ENCODE data around the gene TLCD1.
A peak's percentile ranks its signal among the peaks of the same experiment; 100 is the strongest.

Gene TLCD1

GRCh38 chr17:28726226-28726626 is at the start of gene TLCD1:
Gene TLCD1, minus strand, starts transcription at chr17:28726233. Its CDS starts 136 bp downstream, at chr17:28726097.
- peak; percentile 35 for DNase-seq (ENCODE audit: low read depth)
- H3K4me3 ChIP-seq (ENCODE audit: low read depth, low read length): peak within 1 kb of the TSS; percentile 69
- TF ChIP-seq CTCF (conservative IDR thresholded peaks at IDR 0.05; ENCODE audit: low read depth, low read length): no peak

GRCh38 chr17:28774206-28774605 is 48.2 kb upstream of the TLCD1 start:
- H3K4me3 ChIP-seq (ENCODE audit: low read depth, low read length): no peak overlapping the region
- no peak for TF ChIP-seq CTCF (conservative IDR thresholded peaks at IDR 0.05; ENCODE audit: low read depth, low read length)
- DNase-seq (ENCODE audit: low read depth): no peak

GRCh38 chr17:28773736-28774135 is 47.7 kb upstream of the TLCD1 start:
- H3K4me3 ChIP-seq (ENCODE audit: low read depth, low read length): no peak overlapping the region
- DNase-seq (ENCODE audit: low read depth): peak; percentile 30
- TF ChIP-seq CTCF (conservative IDR thresholded peaks at IDR 0.05; ENCODE audit: low read depth, low read length): no peak

GRCh38 chr17:28765038-28765437 is 39.0 kb upstream of the TLCD1 start:
- TF ChIP-seq CTCF (conservative IDR thresholded peaks at IDR 0.05; ENCODE audit: low read depth, low read length): no peak
- DNase-seq (ENCODE audit: low read depth): no peak
- no peak overlapping the region for H3K4me3 ChIP-seq (ENCODE audit: low read depth, low read length)

- DNase-seq (ENCODE audit: low read depth): peak; percentile 83
- peak; percentile 85 for TF ChIP-seq CTCF (conservative IDR thresholded peaks at IDR 0.05; ENCODE audit: low read depth, low read length)
- H3K4me3 ChIP-seq (ENCODE audit: low read depth, low read length): no peak overlapping the region
These were observed 37.8 kb upstream of the TLCD1 start for GRCh38 chr17:28763804-28764266.

GRCh38 chr17:28763137-28763799 is 37.2 kb upstream of the TLCD1 start:
- no peak for DNase-seq (ENCODE audit: low read depth)
- TF ChIP-seq CTCF (conservative IDR thresholded peaks at IDR 0.05; ENCODE audit: low read depth, low read length): no peak
- H3K4me3 ChIP-seq (ENCODE audit: low read depth, low read length): no peak overlapping the region
